Glomerular visceral epithelial cell (primary cell): ENCODE measurements around the gene ARHGAP8.

Experiments used
- DNase-seq: peaks from one replicate; pipeline ENCODE4 v3.0.0-alpha.2; 2016; ENCODE audit errors: extremely low spot score

Gene ARHGAP8

DNA sequence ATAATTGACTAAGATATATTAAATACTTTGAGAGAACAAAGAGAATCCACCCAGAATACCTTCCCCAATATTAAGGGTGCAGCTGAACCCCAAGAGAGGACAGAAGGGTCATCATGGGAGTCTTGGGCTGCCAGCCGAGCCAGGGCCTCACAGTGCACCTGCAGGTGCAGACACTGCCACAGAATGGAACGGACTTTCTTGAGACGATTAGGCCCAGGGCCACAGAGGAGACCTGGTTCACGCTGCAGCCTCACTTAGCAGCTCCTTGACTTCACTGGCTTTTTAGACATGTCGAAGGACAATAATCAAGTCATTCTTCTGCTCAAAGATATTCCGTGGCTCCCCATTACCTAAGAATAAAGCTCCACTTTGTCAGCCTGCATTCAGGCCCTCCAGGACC, 156.9 kb downstream of the ARHGAP8 start:
- DNase-seq, result no peak
